Lung (tissue), 12 donors: ENCODE measurements around the gene GALNT9. TPM values are rescaled to one million over a fixed set of nuclear protein-coding genes. Genes with fewer than 3 reads are reported as not detected.
A peak's percentile ranks its signal among the peaks of the same experiment; 100 is the strongest.

ENCODE experiments used
- ATAC-seq: fragments of 200-7000 bp; cut with Tn5 transposase; one replicate; pipeline ENCODE4 v1.9.1; 2020; ENCODE audit warnings: moderate number of reproducible peaks; ENCODE audit not compliant: insufficient read depth, low FRiP score
- DNase-seq, 3 donors: peaks; one replicate each; pipeline ENCODE4 v3.0.0-alpha.2; 2013 to 2017
- H3K27ac ChIP-seq, 2 donors: one replicate each; pipeline ENCODE4 v1.5.1; 2013; ENCODE audit warnings: mild to moderate bottlenecking in 2 of 2, moderate library complexity in 2 of 2, control low read depth in 1 of 2, inconsistent platforms in 1 of 2, low read depth in 1 of 2, low read length in 1 of 2
- H3K27me3 ChIP-seq, 3 donors: one replicate each; pipeline ENCODE4 v1.5.1; 2013; ENCODE audit warnings: low read length in 2 of 3; ENCODE audit not compliant: control insufficient read depth in 3 of 3, insufficient read depth in 3 of 3
- H3K36me3 ChIP-seq, 4 donors: one replicate each; pipeline ENCODE4 v1.5.1; 2013; ENCODE audit warnings: low read length in 4 of 4, mild to moderate bottlenecking in 1 of 4, moderate library complexity in 1 of 4; ENCODE audit not compliant: control insufficient read depth in 4 of 4, insufficient read depth in 4 of 4
- H3K4me1 ChIP-seq, 5 donors: one replicate each; pipeline ENCODE4 v1.5.1; 2013; ENCODE audit warnings: low read length in 5 of 5, mild to moderate bottlenecking in 2 of 5, moderate library complexity in 1 of 5; ENCODE audit not compliant: control insufficient read depth in 5 of 5, insufficient read depth in 5 of 5
- H3K4me3 ChIP-seq: one replicate; pipeline ENCODE4 v1.5.1; 2013; ENCODE audit warnings: mild to moderate bottlenecking, control low read depth, moderate library complexity
- H3K9ac ChIP-seq, 2 donors: one replicate each; pipeline ENCODE4 v1.5.1; 2013; ENCODE audit warnings: low read length in 2 of 2, control low read depth in 1 of 2; ENCODE audit not compliant: insufficient read depth in 1 of 2
- H3K9me3 ChIP-seq, 4 donors: one replicate each; pipeline ENCODE4 v1.5.1; 2013; ENCODE audit warnings: low read length in 3 of 4, mild to moderate bottlenecking in 1 of 4, moderate library complexity in 1 of 4; ENCODE audit not compliant: control insufficient read depth in 4 of 4, insufficient read depth in 3 of 4
- WGBS, 2 donors: extraction: QIAGEN DNeasy Blood & Tissue Kit; methylation state at CpG; one replicate each; pipeline ENCODE4 v1.1.7; 2013; 5-methylcytosine and 5-hydroxymethylcytosine counted together
- polyA plus RNA-seq, 2 donors: library from polyadenylated mRNA; stranded (reverse); fragments of 200-250 nt; gene quantifications; one replicate each; pipeline ENCODE4 v1.2.1, GENCODE V29; 2013
- total RNA-seq, 2 donors: library from RNA; depleted of rRNA in 1 of 2; stranded (reverse); fragments of >200 nt in 1 of 2; gene quantifications; one replicate each; pipeline ENCODE4 v1.2.1, GENCODE V29; 2014 to 2021
- TF ChIP-seq, protein P1 (sequence below): IDR thresholded peaks from 2 replicates; pipeline ENCODE4 v1.5.1; 2012; ENCODE audit warnings: mild to moderate bottlenecking; ENCODE audit errors: control extremely low read depth, extremely low read depth
- donor health status: control.
- donor health status: control.
- donor health status: Bipolar disorder and iron deficiency.
- donor health status: healthy.
- donor health status: DM: yes; HTN: yes; CAD: no.

GALNT9 gene
- total and polyA plus RNA-seq, 4 donors: 0.13 to 1.7 (median 0.79) TPM

DNA sequence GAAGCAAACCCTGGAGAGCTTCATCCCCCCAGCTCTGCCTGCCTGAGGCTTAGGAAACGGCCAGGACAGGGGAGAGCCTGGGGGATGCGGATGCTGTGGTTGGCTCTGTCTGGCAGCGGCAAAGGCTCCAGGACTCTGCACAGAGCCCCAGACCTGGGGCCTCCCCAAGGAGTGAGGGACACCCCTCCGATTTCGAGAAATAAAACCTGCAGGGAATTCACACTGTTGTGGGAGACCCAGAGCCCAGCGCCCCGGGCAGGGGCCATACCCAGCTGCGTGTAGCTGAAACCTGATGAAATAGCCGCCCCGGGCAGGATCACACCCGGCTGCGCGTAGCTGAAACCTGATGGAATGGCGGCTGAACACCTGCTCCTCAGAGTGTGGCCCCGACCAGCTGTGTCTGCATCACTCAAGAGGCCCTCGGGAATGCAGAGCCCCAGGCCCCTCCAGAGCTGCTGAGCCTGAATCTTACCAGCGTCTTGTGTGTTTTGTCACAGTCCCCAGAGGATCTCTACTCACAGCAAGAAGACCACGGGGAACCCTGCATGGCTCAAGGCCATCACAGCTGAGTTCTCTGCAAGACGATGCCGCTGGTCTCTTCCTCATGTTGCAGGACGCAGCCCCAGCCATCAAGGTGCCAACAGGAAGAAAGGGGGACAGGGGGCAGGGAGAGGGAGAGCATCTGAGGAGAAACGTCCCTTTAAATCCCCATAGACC lies 46.5 kb upstream of the GALNT9 start:
- WGBS, 2 donors: 62 to 67% methylated on average over 22 of the region's 22 CpGs
- no peaks in the 10 kb centered on the region for H3K36me3 ChIP-seq
- H3K4me1 ChIP-seq: peaks cover 0 to 6% (median 0%) of the 10 kb centered on the region in 5 donors
- H3K9me3 ChIP-seq: peaks cover 0 to 10% (median 0%) of the 10 kb centered on the region in 4 donors
- H3K9ac ChIP-seq: no peak overlapping the region
- no peak overlapping the region for H3K4me3 ChIP-seq
- no peak overlapping the region for H3K27ac ChIP-seq
- H3K27me3 ChIP-seq: peaks cover 0 to 47% (median 16%) of the 10 kb centered on the region in 3 donors
- ATAC-seq: no peak
- TF ChIP-seq, protein P1, sequence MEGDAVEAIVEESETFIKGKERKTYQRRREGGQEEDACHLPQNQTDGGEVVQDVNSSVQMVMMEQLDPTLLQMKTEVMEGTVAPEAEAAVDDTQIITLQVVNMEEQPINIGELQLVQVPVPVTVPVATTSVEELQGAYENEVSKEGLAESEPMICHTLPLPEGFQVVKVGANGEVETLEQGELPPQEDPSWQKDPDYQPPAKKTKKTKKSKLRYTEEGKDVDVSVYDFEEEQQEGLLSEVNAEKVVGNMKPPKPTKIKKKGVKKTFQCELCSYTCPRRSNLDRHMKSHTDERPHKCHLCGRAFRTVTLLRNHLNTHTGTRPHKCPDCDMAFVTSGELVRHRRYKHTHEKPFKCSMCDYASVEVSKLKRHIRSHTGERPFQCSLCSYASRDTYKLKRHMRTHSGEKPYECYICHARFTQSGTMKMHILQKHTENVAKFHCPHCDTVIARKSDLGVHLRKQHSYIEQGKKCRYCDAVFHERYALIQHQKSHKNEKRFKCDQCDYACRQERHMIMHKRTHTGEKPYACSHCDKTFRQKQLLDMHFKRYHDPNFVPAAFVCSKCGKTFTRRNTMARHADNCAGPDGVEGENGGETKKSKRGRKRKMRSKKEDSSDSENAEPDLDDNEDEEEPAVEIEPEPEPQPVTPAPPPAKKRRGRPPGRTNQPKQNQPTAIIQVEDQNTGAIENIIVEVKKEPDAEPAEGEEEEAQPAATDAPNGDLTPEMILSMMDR: no peak
- DNase-seq: no peak

DNA sequence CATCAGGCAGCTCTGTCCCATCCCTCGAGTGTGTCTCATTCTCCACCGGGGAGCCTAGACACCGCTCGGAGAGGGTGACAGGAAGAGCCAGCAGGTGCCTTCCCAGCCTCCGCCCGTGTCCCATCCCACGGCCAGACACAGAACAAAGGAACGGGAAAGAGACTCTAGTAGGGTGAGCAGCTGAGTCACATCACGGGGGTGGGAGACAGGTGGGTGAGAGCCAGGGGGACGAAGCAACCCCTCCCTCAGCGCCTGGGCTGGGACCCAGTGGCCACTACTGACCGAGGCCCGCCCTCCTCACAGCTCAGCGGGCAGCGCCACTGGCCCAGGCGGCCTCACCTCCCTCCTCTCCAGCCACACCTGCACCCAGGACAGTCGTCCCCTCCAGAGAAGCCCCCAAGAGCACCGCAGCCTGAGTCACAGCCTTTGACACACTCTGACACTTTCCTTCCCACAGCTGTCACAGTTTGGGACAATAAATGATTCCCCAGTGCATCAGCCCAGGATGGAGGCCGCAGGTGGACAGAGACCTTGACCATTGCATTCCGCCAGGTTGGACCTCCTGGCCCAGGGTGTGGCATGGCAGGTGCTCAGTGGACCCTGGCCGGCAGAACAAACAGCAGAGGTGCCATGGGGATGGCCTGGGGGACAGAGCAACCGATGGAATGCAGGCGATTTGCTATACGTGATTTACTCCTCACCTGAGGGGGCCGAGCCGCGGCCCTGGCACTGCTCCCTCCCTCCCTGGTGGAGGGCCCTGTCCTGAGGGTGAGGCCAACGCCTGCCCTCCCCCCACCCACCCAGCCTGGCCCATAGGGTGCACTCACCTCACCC lies 45.4 kb upstream of the GALNT9 start:
- peaks cover 0 to 11% (median 0%) of the 10 kb centered on the region in 4 donors for H3K9me3 ChIP-seq
- H3K27me3 ChIP-seq: peaks cover 1 to 47% (median 16%) of the 10 kb centered on the region in 3 donors
- no peak for DNase-seq
- TF ChIP-seq, protein P1: no peak
- H3K27ac ChIP-seq: no peak overlapping the region
- H3K9ac ChIP-seq: no peak overlapping the region
- no peak for ATAC-seq
- H3K4me1 ChIP-seq: peaks cover 0 to 6% (median 0%) of the 10 kb centered on the region in 5 donors
- no peak overlapping the region for H3K4me3 ChIP-seq
- 73 to 79% methylated on average over 27 to 28 of the region's 28 CpGs for WGBS, 2 donors
- H3K36me3 ChIP-seq: no peaks in the 10 kb centered on the region

DNA sequence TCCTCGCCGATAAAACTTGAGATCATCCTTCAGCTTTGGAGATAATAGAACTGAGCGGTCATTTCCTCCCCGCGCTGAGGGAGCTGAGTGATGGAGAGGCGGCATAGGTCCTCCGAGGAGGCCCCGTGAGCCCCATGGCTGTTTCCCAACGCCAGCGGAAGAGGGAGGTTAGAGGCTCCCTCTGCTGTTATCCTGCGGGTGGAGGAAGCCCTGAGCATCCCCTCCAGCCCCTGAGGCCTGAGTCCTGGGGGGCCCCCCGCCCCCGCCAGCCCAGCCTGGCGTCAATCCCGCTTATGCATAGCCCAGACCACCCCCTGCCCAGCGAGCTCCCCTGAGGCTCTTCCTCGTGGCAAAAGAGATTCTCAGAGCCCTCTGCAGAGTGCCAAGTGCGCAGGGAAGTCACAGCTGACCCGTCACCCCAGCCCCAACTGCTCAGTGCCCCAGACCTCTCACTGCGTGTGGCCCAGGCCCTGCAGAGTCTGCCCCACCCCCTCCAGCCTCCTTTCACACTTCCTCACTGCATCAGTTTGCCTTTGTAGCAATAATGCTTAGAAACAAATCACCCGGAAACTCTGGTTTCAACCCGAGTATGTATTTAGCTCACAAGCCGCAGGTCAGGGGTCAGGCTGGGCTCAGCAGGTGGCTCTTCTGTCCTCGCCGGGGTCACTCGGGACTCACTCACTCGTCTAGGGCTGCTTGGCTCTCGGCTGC lies 44.7 kb upstream of the GALNT9 start:
- H3K27me3 ChIP-seq: peaks cover 3 to 46% (median 20%) of the 10 kb centered on the region in 3 donors

More for the DNA sequence above, 44.7 kb upstream of the GALNT9 start:
- Histone ChIP-seq H3K27ac (no peak overlapping the region), H3K9me3 (peaks cover 0 to 11% (median 0%) of the 10 kb centered on the region in 4 donors), H3K9ac (no peak overlapping the region), H3K4me3 (no peak overlapping the region), H3K36me3 (no peaks in the 10 kb centered on the region), H3K4me1 (peaks cover 0 to 6% (median 0%) of the 10 kb centered on the region in 5 donors)
- no peak for ATAC-seq
- 26 to 31% methylated on average over 28 of the region's 28 CpGs for WGBS, 2 donors
- peak; percentile 60 to 67 (median 64) for DNase-seq
- TF ChIP-seq, protein P1: no peak
